GM04504 (cell line): Measurements from ENCODE around the gene SLC26A11.

Source experiments
- DNase-seq: peaks from one replicate; pipeline ENCODE4 v3.0.0-alpha.2; 2012; ENCODE audit warnings: low read depth

SLC26A11 gene

DNA sequence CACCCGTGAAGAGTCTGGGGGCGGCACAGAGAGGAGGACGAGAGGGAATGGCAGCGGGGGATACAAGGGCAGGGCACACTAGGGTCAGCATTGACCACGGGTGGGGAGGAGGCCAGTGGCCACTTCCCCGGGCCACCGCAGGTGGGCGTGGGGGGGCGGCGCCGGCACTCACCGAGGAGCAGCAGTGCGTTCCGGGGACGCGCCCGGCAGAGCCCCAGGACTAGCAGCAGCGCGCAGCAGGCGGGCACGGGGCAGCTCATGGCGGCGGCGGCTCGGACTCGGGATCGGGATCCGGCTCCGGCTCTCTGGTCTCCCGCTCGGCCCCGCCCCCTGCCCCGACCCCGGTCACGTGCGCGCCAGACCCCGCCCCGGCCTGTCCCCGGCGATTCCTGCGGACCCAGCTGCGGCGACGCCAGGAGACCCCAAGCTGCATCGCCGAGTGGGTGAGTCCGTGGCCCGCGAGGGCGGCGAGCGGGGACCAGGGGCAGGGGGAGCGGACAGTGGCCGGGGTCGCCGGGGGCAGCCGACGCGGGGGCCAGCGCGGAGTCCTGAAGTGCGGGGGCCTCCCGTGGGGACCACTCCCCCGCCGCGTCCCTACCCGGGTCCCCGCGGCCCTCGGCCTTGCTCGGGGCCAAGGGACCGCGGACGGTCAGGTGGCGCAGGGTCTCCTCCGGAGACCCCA, at the start of gene SLC26A11, which contains the start of gene SGSH:
TSS of gene SLC26A11 (plus strand) at position 374 of the 682 bp plus-strand sequence. CDS start 1,134 bp downstream, outside the sequence.
TSS of gene SGSH (minus strand) at position 280 of the 682 bp plus-strand sequence. CDS start at position 260, 20 bp downstream.
- DNase-seq = peak; percentile 26

DNA sequence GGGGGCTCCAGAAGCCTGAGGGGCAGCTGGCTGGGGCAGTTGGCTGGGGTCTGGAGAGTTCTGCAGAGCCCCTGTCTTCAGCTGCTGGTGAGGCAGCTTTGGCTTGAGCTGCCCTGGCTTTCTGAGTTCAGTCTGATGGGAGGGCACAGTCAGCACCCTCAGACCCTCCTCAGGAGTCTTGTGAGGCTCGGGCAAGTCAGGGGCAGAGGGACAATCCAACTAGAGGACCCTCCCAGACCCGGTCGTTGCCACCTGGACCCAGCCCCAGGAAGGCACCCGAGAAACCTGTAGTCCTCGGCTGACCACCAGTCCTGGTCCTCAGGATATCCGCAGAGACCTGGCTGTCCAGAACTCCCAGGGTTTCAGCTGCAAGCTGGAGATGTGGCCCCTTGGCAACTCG, 48.5 kb upstream of the SLC26A11 start:
- DNase-seq = no peak

DNA sequence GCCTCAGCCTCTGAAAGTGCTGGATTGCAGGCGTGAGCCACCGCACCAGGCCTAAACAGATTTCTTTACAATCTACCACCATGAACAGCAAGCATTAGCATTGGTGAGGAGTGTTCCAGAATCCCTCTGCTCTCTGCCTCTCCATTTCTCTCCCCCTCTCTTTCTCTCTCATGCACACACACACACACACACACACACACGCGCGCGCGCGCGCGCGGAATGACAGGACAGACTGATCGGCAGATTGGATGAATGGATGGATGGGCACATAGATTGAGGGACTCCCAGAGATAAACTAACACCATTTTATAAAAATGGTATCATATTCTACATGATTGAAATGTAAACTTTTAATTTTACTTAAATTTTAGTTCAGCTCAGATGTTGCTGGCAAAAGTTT, 47.1 kb upstream of the SLC26A11 start:
- no peak for DNase-seq

DNA sequence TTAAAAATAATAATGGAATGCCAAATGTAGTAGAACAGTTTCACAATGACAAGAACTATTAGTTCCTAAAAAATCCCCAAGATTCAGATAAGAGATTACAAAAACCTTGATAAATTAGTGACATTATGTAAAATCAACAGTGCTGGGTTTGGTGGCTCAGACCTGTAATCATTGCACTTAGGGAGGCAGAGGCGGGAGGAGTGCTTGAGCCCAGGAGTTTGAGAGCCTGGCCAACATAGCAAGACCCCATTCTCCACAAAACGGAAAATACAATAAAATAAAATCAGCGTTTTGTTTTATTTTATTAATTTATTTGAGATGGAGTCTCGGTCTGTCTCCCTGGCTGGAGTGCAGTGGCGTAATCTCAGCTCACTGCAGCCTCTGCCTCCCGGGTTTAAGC, 46.3 kb upstream of the SLC26A11 start:
- DNase-seq = no peak

DNA sequence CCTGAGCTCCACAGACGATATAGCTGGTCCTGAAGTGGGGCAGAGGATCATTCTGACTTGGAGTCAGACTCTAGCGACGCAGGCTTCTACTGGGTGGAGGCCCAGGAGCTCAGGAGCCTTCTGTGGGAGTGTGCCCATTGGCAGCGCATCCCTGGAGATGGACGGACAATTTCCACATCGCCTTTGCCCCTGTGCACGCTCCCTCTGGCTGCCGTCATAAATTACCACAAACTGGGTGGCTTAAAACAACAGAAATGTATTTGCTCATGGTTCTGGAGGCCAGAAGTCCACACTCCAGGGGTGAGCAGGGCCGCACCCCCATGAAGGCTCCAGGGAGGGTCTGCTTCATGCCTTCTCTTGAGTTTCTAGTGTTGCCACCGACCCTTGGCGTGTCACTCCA, 43.5 kb upstream of the SLC26A11 start:
- no peak for DNase-seq

DNA sequence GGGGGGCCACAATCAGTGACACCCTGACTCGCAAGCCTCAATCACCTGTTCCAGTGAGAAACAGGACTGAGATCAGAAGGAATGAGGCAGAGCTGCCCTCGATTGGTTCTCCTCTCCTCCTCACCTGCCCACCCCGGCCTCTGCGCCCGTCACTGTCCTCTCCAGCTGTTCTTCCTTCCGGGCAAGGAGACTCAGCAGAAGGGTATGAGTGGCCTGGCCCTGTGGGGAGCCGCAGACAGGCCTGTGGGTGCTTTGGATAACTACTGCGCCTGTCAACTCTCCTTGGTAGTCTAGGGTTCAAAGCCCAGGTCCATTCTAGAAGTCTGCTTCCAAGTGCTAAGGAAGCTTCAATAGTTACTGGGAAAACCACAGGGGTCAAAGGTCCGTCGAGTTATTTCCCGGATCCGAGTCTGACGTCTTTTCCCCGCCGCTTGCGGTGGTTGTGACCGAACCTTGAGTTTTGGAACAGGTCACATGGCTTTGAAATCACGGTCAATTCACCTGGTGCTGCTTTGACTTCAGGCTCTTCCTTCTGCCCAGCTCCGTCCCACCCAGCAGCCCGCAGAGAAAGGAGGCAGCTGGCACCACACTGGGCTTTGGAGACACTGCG, 42.1 kb upstream of the SLC26A11 start:
- no peak for DNase-seq

DNA sequence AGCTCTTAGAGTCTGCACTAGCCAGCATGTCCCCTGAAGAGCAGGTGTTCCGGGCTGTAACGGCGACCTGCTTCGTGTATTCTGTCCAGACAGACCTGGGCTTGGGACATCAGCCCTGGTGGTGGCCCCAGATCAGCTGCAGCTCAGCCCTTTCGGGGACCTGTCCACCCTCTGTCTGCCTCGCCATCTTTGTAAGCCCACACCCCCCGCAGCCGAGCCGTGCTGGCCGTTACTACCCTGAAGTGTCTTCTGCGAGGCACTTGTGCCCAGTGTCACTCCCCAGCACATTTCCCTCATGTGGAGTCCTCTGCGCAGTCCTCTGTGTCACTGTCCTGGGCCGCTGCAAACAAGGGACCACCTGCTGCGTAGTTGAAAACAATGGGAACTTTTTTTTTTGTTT, 40.0 kb upstream of the SLC26A11 start:
- DNase-seq = no peak

DNA sequence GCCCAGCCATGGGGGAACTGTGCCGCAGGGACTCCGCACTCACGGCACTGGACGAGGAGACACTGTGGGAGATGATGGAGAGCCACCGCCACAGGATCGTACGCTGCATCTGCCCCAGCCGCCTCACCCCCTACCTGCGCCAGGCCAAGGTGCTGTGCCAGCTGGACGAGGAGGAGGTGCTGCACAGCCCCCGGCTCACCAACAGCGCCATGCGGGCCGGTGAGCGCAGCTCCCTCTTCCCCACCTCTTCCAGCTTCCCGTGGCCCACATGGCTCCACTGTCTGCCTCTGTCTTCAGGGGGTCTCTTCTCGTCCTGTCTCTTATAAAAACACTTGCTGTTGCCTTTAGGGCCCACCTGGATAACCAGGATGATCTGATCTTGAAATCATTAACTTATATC, 38.8 kb upstream of the SLC26A11 start:
- DNase-seq = no peak

DNA sequence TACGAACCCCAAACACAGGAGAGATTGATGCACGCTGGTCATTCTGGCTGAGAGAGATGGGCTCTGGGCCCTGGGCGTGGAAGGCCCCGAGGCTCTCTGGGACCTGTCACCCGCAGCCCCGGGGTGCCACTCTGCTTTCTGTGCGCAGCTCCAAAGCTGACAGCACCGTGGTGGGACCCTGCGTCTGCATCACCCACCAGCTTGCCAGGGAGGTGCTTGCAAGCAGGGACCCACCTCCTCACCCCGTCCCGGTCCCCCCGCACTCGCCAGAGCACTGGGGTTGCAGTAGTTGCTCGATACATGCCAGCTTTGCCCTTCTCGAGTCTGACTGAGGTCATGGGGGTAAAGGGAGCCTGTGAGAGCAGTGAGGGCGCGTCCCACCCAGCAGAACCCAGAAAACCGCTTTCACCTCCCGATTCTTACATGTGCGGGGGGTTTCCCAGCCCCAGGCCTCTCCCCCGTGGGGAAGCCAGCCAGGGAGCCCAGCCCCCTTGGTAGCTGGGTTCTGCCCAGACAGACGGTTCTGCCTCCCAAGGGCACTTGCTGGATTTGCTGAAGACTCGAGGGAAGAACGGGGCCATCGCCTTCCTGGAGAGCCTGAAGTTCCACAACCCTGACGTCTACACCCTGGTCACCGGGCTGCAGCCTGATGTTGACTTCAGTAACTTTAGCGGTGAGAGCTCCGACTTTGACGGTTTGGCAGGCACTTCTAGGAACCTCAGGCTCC, 37.9 kb upstream of the SLC26A11 start:
- DNase-seq = no peak

DNA sequence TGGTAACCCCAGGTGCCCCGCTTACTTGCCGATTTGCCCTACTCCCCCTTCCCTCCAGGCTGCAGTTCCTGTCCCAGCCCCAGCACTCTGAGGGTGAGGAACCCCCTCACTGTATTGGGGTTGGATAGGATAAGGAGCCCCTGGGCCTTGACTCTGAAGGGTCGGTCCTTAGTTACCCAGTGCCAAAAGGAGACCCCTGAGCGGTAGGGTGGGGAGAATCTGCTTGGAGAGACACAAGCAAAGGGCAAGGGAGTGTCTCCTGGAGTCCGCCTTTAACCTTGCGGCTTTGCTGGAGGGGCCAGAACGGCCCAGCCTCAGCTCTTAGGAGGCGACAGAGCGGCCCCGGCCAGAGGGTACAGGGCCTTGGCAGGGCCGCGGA, 37.4 kb upstream of the SLC26A11 start:
- DNase-seq = no peak

DNA sequence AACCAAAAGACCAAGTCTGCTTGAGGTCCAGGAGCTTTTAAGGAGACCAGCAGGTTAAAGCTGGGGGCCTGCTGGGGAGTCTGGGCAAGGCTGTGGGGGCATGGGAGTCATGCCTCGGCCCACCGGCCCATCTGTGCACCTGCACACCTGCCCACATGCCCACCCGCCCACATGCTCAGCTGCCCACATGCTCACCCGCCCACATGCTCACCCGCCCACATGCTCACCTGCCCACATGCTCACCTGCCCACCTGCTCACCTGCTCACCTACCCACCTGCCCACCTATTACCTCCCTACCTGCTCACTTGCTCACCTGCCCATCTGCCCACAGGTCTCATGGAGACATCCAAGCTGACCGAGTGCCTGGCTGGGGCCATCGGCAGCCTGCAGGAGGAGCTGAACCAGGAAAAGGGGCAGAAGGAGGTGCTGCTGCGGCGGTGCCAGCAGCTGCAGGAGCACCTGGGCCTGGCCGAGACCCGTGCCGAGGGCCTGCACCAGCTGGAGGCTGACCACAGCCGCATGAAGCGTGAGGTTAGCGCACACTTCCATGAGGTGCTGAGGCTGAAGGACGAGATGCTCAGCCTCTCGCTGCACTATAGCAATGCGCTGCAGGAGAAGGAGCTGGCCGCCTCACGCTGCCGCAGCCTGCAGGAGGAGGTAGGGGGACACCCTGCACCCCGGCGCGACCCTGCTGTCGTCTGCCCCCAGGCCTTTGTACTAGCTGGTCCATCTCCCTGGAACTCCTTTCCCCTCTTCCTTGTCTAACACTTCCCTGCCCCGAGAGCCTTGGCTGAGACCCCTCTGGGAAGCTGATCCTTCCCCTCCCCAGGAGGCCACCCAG, 36.4 kb upstream of the SLC26A11 start:
- DNase-seq = no peak

DNA sequence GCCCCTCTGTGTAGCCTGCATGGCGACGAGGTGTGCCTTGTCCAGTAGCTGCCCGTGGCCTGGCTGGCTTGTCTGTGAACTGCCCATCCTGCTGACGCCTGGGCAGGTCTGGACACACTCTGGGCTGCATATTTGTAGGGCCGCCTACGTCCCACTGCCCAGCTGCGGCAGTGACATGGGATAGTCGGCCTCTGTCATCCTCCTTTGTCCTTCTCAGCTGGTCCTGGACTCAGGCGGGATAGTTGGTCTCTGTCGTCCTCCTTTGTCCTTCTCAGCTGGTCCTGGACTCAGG, 35.9 kb upstream of the SLC26A11 start:
- DNase-seq = no peak

DNA sequence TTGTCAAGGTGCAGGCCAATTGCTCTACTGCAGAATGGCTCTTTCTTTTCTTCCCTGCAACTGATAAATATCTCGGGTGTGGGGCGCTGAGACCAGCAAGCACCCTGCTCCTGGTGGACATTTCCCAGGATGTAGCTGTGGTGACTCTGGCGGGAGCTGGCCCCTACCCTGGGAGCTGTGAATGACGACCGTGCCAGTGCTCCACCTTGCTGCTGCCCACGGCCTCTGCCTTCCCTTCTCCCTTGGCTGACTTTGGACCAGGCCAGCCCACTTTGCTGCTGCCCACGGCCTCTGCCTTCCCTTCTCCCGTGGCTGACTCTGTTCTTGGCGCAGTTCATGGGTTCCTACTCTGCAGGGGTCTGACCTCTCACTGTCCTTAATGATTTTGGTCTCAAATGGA, 34.3 kb upstream of the SLC26A11 start:
- no peak for DNase-seq

DNA sequence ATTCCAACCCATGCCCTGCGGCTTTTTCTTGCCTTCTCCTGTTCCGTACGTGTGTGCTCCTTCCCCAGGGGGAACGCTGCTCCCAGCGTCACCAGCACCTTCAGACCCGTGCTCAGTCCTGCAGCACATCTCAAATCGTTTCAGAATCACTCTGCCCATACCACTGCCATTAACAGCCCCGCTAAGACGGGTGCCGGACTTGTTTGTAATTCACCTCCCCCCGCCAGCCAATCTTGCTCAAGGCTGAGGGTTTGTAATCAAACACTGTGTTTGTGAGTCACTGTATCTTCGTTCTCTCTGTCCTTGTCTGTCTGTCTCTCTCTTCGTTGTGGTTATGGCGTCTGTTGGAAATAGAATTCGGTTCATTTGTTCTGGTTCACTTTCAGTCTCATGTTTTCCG, 33.1 kb upstream of the SLC26A11 start:
- no peak for DNase-seq

DNA sequence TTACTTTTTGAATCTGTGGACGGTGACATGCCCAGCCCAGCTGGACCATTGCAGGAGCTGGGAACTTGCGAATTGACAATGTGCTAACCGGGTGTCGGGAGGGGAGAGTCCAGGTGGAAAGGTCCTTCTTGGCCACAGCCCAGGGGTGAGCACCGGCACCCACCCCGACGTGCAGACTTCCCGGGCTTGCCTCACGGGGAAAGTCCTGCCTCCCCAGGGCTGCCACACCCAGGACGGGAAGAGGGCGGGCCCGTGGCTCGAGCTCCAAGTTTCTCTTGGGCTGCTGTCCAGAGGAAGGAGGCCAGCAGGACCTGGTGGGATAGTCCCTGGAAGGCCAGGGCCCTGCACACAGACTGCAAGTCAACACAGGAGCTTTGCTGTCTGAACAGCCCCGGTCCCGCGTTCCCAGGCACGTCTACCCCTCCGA, 32.7 kb upstream of the SLC26A11 start:
- peak; percentile 8 for DNase-seq

DNA sequence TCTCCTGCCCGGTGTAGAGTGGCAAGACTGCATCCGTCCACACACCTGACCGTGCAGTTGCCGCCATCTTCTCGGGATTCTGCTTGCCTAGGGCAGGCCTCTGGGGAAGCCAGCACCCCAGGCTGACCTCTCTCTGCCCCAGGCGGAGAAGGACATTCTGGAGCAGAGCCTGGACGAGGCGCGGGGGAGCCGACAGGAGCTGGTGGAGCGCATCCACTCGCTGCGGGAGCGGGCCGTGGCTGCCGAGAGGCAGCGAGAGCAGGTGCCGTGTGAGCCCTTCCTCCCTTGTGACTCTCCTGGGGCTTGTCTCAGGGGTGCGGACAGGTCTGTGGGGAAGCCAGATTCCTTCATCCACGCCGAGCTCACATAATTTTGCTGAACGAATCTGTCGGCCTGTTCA, 30.6 kb upstream of the SLC26A11 start:
- no peak for DNase-seq

DNA sequence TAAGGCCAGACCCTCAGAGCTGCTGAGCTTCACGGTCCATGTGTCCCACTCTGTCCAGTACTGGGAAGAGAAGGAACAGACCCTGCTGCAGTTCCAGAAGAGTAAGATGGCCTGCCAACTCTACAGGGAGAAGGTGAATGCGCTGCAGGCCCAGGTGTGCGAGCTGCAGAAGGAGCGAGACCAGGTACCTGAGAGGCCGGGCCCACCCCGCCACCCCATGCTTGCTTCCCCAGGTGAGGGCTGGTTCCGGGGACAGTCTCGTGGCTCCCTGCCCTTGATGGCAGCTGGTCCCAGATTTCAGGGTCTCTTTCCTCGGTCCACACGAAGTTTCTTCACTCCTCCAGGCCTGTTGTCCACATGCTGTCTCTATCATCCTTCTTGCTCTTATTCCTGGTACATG, 29.5 kb upstream of the SLC26A11 start:
- no peak for DNase-seq

DNA sequence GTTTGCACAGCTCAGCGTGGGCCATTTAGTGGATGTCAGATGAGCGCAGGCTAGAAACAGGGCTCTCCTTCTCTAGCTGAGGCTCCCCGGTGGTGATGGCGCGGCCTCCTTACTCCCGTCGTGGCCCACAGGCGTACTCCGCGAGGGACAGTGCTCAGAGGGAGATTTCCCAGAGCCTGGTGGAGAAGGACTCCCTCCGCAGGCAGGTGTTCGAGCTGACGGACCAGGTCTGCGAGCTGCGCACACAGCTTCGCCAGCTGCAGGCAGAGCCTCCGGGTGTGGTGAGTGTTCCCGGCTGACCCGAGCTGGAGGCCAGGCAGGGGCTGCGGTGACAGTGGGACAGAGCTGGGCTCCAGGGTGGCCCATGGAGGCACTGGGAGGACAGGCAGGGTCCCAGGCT, 29.0 kb upstream of the SLC26A11 start:
- no peak for DNase-seq

DNA sequence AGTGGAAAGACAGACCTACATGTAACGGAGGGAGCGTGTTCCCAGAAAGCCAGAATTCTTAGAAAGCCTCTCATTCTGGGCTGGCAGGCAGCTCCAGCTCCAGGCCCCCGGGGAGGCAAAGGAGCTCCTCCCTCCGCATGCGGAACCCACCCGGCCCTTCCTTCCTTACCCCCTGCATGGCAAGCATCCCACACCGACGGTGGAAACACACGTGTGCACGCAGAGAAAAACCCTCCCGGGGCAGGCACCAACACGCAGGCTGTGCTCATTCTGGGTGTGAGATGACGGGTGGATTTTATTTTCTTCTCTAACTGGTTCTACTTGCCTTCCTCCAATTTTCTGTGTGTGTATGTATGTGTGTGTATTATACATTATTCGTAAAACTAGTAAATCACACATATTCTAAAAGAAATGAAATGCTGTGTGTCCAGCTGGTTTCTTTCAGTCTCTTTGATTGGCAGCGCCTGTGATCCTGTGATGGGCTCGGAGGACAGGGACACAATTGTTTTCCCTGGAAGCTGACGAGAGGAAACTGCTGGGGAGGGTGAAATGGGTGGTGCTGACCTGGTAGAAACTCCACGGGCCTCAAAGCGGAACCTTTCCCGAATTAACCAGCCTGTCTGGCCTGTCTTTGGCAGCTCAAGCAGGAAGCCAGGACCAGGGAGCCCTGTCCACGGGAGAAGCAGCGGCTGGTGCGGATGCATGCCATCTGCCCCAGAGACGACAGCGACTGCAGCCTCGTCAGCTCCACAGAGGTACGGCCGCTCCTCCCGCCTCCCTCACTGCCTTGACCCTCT, 28.2 kb upstream of the SLC26A11 start:
- no peak for DNase-seq

DNA sequence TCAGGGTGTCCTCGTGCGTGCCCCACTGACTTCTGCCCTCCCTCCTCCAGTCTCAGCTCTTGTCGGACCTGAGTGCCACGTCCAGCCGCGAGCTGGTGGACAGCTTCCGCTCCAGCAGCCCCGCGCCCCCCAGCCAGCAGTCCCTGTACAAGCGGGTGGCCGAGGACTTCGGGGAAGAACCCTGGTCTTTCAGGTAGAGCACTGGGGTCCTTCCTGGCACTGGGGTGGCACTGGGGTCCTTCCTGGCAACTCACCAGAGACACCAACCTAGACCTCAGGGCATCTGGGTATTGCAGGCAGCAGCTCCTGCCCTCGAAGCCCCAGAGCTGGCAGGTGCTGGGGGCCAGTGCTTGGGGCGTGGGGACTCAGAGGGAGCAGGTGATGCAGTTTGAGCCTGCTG, 25.1 kb upstream of the SLC26A11 start:
- no peak for DNase-seq

DNA sequence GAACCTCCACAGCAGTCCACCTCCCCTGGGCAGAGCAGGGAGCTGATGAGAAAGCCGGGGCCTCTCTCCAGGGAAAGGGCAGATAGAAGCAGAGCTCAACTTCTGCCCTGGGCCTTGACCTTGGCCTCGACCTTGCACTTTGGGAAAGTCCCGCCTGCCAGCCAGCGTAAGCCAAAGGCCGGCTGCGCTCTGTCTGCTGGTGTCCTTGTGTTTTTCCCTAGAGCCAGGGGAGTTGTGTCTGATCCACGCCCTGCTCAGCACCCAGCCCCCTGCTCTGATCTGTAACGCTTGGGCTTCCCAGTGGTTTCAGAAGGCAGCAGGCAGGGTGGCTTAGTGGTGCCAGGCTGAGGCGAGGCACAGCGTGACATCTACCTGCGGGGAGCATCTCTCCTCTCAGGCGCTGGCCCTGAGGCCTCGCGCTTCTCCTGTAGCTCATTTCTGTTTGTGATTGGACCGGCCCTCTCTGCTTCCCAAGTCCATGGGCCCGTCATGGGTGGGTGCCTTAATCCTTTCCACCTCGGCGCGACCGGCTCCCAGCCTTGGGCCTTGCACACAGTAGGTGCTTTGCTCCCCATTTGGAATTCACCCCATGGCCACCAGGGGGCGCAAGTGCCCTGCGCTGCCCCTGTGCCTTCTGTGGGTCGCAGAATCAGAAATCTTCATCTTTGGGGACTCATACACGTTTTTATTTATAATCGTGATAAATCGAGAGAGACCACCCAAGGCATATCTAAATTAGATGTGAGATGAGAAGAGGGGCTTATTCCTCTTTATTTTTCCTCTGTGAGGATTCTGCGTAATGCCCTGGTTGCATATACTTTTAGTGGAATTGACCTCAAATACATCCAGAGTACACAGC, 24.3 kb upstream of the SLC26A11 start:
- no peak for DNase-seq
